HG02763 (cell line): Measurements from ENCODE around the gene ADGRG6.
"Not testable (repeated sequence)": the region's sequence is repeated elsewhere in the genome, so short reads cannot be mapped to it uniquely, and the experiment has no call there.

Experiments
- ATAC-seq: cut with Tn5 transposase; IDR thresholded peaks from one replicate; pipeline ENCODE4 v1.9.1; 2021; ENCODE audit warnings: mild to moderate bottlenecking, moderate library complexity; ENCODE audit not compliant: unreplicated experiment

Gene ADGRG6

GRCh38 chr6:142342986-142343385, 41.2 kb downstream of the ADGRG6 start:
- ATAC-seq = no peak

GRCh38 chr6:142343938-142344337, 42.1 kb downstream of the ADGRG6 start:
- ATAC-seq = no peak

- ATAC-seq = no peak
Observed at GRCh38 chr6:142345261-142345660, 43.5 kb downstream of the ADGRG6 start.

GRCh38 chr6:142346166-142346565, 44.4 kb downstream of the ADGRG6 start:
- ATAC-seq = not testable (repeated sequence)

GRCh38 chr6:142349215-142349823, 47.5 kb downstream of the ADGRG6 start:
- ATAC-seq = no peak

- no peak for ATAC-seq
Observed at GRCh38 chr6:142350309-142350708, 48.5 kb downstream of the ADGRG6 start.

- no peak for ATAC-seq
Observed at GRCh38 chr6:142353690-142354089, 51.9 kb downstream of the ADGRG6 start.

- ATAC-seq = no peak
Observed at GRCh38 chr6:142354650-142355049, 52.8 kb downstream of the ADGRG6 start.

GRCh38 chr6:142355520-142356174, 53.8 kb downstream of the ADGRG6 start:
- no peak for ATAC-seq

GRCh38 chr6:142356201-142356883, 54.5 kb downstream of the ADGRG6 start:
- ATAC-seq = no peak

- no peak for ATAC-seq
Observed at GRCh38 chr6:142356884-142357225, 55.0 kb downstream of the ADGRG6 start.

- no peak for ATAC-seq
Observed at GRCh38 chr6:142357879-142358278, 56.1 kb downstream of the ADGRG6 start.

- ATAC-seq = no peak
Observed at GRCh38 chr6:142359271-142359960, 57.6 kb downstream of the ADGRG6 start.

GRCh38 chr6:142361345-142361744, 59.5 kb downstream of the ADGRG6 start:
- no peak for ATAC-seq

- ATAC-seq = no peak
Observed at GRCh38 chr6:142361779-142362750, 60.3 kb downstream of the ADGRG6 start.

- ATAC-seq = no peak
Observed at GRCh38 chr6:142367061-142367460, 65.3 kb downstream of the ADGRG6 start.

- ATAC-seq = no peak
Observed at GRCh38 chr6:142367501-142368018, 65.8 kb downstream of the ADGRG6 start.

GRCh38 chr6:142369266-142369665, 67.5 kb downstream of the ADGRG6 start:
- ATAC-seq = no peak

- ATAC-seq = no peak
Observed at GRCh38 chr6:142372348-142372747, 70.5 kb downstream of the ADGRG6 start.
